Endothelial cell of umbilical vein (primary cell): ENCODE measurements around the gene FRZB. TPM values are rescaled to one million over a fixed set of nuclear protein-coding genes. Genes with fewer than 3 reads are reported as not detected.
A peak's percentile ranks its signal among the peaks of the same experiment; 100 is the strongest.

Source experiments
- BruUV-seq: library from RNA; stranded (reverse); fragments of 400-500 nt; replicated peaks from 2 replicates; lab custom pipeline; 2021; lab: Mats Ljungman, UMichigan
- CTCF ChIA-PET: fragments of 300-600, 350-600 bp; sonication (Branson Sonifier 250); formaldehyde crosslinking; loops from one replicate; lab custom pipeline; 2021; ENCODE audit warnings: antibody characterized with exemption, inconsistent platforms; lab: Charles Lee
- POLR2A ChIA-PET: fragments of 300-600, 350-600 bp; sonication (Branson Sonifier 250); formaldehyde crosslinking; loops from one replicate; lab custom pipeline; 2021; ENCODE audit warnings: antibody characterized with exemption, inconsistent platforms; lab: Charles Lee
- DNase-seq: peaks from one replicate; pipeline ENCODE4 v3.0.0-alpha.2; 2011; ENCODE audit warnings: low read depth, low spot score
- FAIRE-seq: peaks from 2 replicates; lab custom pipeline; 2011; peaks lifted over from hg19 to GRCh38; lab: Jason Lieb, UNC
- H2AFZ ChIP-seq: 2 replicates; pipeline ENCODE4 v1.6.0; 2012; ENCODE audit warnings: low read depth, low read length, control low read depth, inconsistent platforms
- H3K27ac ChIP-seq: 2 replicates; pipeline ENCODE4 v1.5.1; 2011; ENCODE audit warnings: low read depth, mild to moderate bottlenecking, control low read depth, low read length, moderate library complexity; ENCODE audit not compliant: insufficient read depth
- H3K27me3 ChIP-seq, 2 experiments: 2 replicates each; pipeline versions ENCODE4 v1.6.0 to v1.6.1; 2011; ENCODE audit warnings: low read length in 2 of 2, mixed read lengths in 1 of 2; ENCODE audit not compliant: control insufficient read depth in 2 of 2, insufficient read depth in 2 of 2
- H3K36me3 ChIP-seq, 2 experiments: 2 replicates in 1 of 2; 3 replicates in 1 of 2; pipeline ENCODE4 v1.5.1; 2011; ENCODE audit warnings: low read length in 2 of 2, mild to moderate bottlenecking in 1 of 2, moderate library complexity in 1 of 2; ENCODE audit not compliant: control insufficient read depth in 2 of 2, insufficient read depth in 2 of 2; ENCODE audit errors: extremely low read depth in 1 of 2
- H3K4me1 ChIP-seq: 3 replicates; pipeline ENCODE4 v1.5.1; 2011; ENCODE audit warnings: mild to moderate bottlenecking, low read length; ENCODE audit not compliant: control insufficient read depth, insufficient read depth; ENCODE audit errors: extremely low read depth
- H3K4me2 ChIP-seq: 2 replicates; pipeline ENCODE4 v1.6.1; 2011; ENCODE audit warnings: low read length, control low read depth, mixed read lengths; ENCODE audit not compliant: insufficient read depth
- H3K4me3 ChIP-seq, 3 experiments: fragments of 200-600 bp in 1 of 3; sonication (generic), shearing (Covaris generic) in 1 of 3; replicated peaks in 1 of 3; 2 replicates each; pipeline ENCODE4 v1.5.1; 2011 to 2016; ENCODE audit warnings: control low read depth in 3 of 3, low read length in 3 of 3, mild to moderate bottlenecking in 2 of 3, inconsistent platforms in 1 of 3, low read depth in 1 of 3, moderate library complexity in 1 of 3; ENCODE audit not compliant: insufficient read depth in 1 of 3
- H3K79me2 ChIP-seq: 2 replicates; pipeline ENCODE4 v1.6.0; 2012; ENCODE audit warnings: low read length, inconsistent platforms; ENCODE audit not compliant: control insufficient read depth, insufficient read depth
- H3K9ac ChIP-seq: replicated peaks from 2 replicates; pipeline ENCODE3; 2011; ENCODE audit warnings: low read length, control low read depth; ENCODE audit not compliant: insufficient read depth; ENCODE audit errors: extremely low read depth
- H3K9me1 ChIP-seq: replicated peaks from 3 replicates; pipeline ENCODE4 v1.6.0; 2011; ENCODE audit warnings: mild to moderate bottlenecking, low read length; ENCODE audit not compliant: control insufficient read depth, insufficient read depth; ENCODE audit errors: extremely low read depth
- H3K9me3 ChIP-seq: replicated peaks from 2 replicates; pipeline ENCODE4 v1.5.1; 2012; ENCODE audit warnings: low read length, inconsistent platforms; ENCODE audit not compliant: control insufficient read depth, insufficient read depth
- H4K20me1 ChIP-seq: replicated peaks from 2 replicates; pipeline ENCODE3; 2011; ENCODE audit warnings: mild to moderate bottlenecking, low read length; ENCODE audit not compliant: control insufficient read depth, insufficient read depth; ENCODE audit errors: extremely low read depth
- CTCF ChIP-seq, 2 donors: IDR thresholded peaks; 1 replicate in 1 of 2; 2 replicates in 1 of 2; pipeline ENCODE4 v1.5.1; 2011; ENCODE audit warnings: low read length in 2 of 2, mild to moderate bottlenecking in 2 of 2, moderate library complexity in 2 of 2, control low read depth in 1 of 2, inconsistent platforms in 1 of 2, low read depth in 1 of 2; ENCODE audit not compliant: insufficient read depth in 1 of 2; ENCODE audit errors: extremely low read depth in 1 of 2
- EZH2 ChIP-seq: IDR thresholded peaks from 2 replicates; pipeline ENCODE4 v1.6.1; 2012; ENCODE audit warnings: borderline replicate concordance, low read depth, mild to moderate bottlenecking, moderate library complexity, low read length, inconsistent platforms; ENCODE audit not compliant: severe bottlenecking
- FOS ChIP-seq: IDR thresholded peaks from 2 replicates; pipeline ENCODE4 v1.6.1; 2011; ENCODE audit warnings: mild to moderate bottlenecking, low read length, moderate library complexity, borderline replicate concordance; ENCODE audit not compliant: insufficient read depth
- GATA2 ChIP-seq: IDR thresholded peaks from 2 replicates; pipeline ENCODE4 v1.7.0; 2011; ENCODE audit warnings: low read depth, mild to moderate bottlenecking, moderate library complexity, mixed read lengths, low read length; ENCODE audit not compliant: insufficient read length, insufficient read depth
- JUN ChIP-seq: IDR thresholded peaks from 2 replicates; pipeline ENCODE4 v1.6.1; 2011; ENCODE audit warnings: borderline replicate concordance, low read depth; ENCODE audit not compliant: insufficient read length, insufficient read depth
- MAX ChIP-seq: IDR thresholded peaks from 2 replicates; pipeline ENCODE4 v1.6.1; 2011; ENCODE audit not compliant: insufficient read depth, insufficient read length
- MYC ChIP-seq: IDR thresholded peaks from one replicate; pipeline ENCODE4 v1.6.1; 2011; ENCODE audit warnings: mild to moderate bottlenecking, low read depth, low read length
- POLR2A ChIP-seq: IDR thresholded peaks from 2 replicates; pipeline ENCODE4 v1.6.1; 2012; ENCODE audit warnings: low read depth, mild to moderate bottlenecking, control low read depth, low read length
- POLR2AphosphoS5 ChIP-seq: IDR thresholded peaks from 2 replicates; pipeline ENCODE4 v1.6.1; 2012; ENCODE audit warnings: low read depth, mild to moderate bottlenecking, control low read depth, low read length, moderate library complexity; ENCODE audit not compliant: insufficient read depth
- dilution Hi-C: fragments of 300-500 bp; cut with MboI; formaldehyde crosslinking; loops from one replicate; pipeline ENCODE4 v1.15.0; 2019; ENCODE audit warnings: low sequenced_read_pairs; ENCODE audit not compliant: extremely low pct_ligation_motif_present
- intact Hi-C: fragments of 100-400 bp; cut with micrococcal nuclease; formaldehyde crosslinking; loops from one replicate; pipeline ENCODE4 v1.10.0; 2022
- polyA plus RNA-seq, 4 experiments: library from polyadenylated mRNA; depleted of rRNA in 3 of 4; stranded (reverse) in 3 of 4; unstranded in 1 of 4; fragments of >200 nt; gene quantifications; 2 replicates each; pipeline versions ENCODE4 v1.2.1 to v1.2.3, GENCODE V29; 2011 to 2012; ENCODE audit warnings: missing spikeins in 1 of 4
- total RNA-seq: library from RNA; stranded (reverse); gene quantifications from 2 replicates; pipeline ENCODE4 v1.2.3, GENCODE V29; 2021

The FRZB gene
- total and polyA plus RNA-seq, 2 donors (not counting 3 experiments of a cell fraction or from before 2014, with no cell fraction given), result 0.04 TPM; not detected in 1

- H3K27ac ChIP-seq, result no peak overlapping the region
- ChIA-PET POLR2A (no interaction called here), CTCF (interaction anchor here (1.0 to 4.5 kb wide), 8 partner anchors 11 to 196 kb away, joined by 3 to 49 read pairs (median 7); partner anchors contain the start of gene FRZB)
- no peak overlapping the region for H3K4me2 ChIP-seq
- no peaks in the 10 kb centered on the region for H3K27me3 ChIP-seq
- H3K79me2 ChIP-seq, result no peaks in the 10 kb centered on the region
- no peak overlapping the region for H2AFZ ChIP-seq
- no peak overlapping the region for H3K9ac ChIP-seq
- BruUV-seq, result no TSS peak
- intact Hi-C loops, result loop anchor here (1.0 kb wide), 1 partner anchor 196 kb away; no protein-coding TSS in a partner anchor
- peaks cover 0 to 2% of the 10 kb centered on the region in 2 experiments for H3K36me3 ChIP-seq
- FAIRE-seq (peak; percentile 43), DNase-seq (peak; percentile 65)
- TF ChIP-seq GATA2, result no peak
- no peak for TF ChIP-seq MYC
- peak; percentile 24 to 38 for TF ChIP-seq CTCF (IDR thresholded peaks at IDR 0.05; ENCODE audit: extremely low read depth in 1 of 2, insufficient read depth in 1 of 2, low read depth in 1 of 2, low read length in 2 of 2)
- no peak for TF ChIP-seq POLR2A
- peaks cover 2% of the 10 kb centered on the region for H3K4me1 ChIP-seq
- H3K9me1 ChIP-seq, result no peaks in the 10 kb centered on the region
- dilution Hi-C loops, result no loop called here
- no peaks in the 10 kb centered on the region for H4K20me1 ChIP-seq
- no peak overlapping the region for H3K4me3 ChIP-seq
- no peaks in the 10 kb centered on the region for H3K9me3 ChIP-seq
Observed at GRCh38 chr2:182784777-182785176, 81.7 kb downstream of the FRZB start.

- no peak overlapping the region for H3K4me2 ChIP-seq
- POLR2A ChIA-PET, result no interaction called here
- dilution Hi-C loops (no loop called here), intact Hi-C loops (loop anchor here (1.0 kb wide), 1 partner anchor 196 kb away; no protein-coding TSS in a partner anchor)
- CTCF ChIA-PET, result interaction anchor here (1.0 to 4.5 kb wide), 6 partner anchors 12 to 197 kb away, joined by 3 to 49 read pairs (median 10); no protein-coding TSS in a partner anchor
- H3K4me3 ChIP-seq, result no peak overlapping the region
- no peaks in the 10 kb centered on the region for H3K9me1 ChIP-seq
- no peaks in the 10 kb centered on the region for H3K79me2 ChIP-seq
- DNase-seq, result no peak
- FAIRE-seq, result no peak
- no peak overlapping the region for H3K9ac ChIP-seq
- H4K20me1 ChIP-seq, result no peaks in the 10 kb centered on the region
- TF ChIP-seq JUN (no peak), CTCF (IDR thresholded peaks at IDR 0.05; ENCODE audit: extremely low read depth in 1 of 2, insufficient read depth in 1 of 2, low read depth in 1 of 2, low read length in 2 of 2) (no peak), GATA2 (no peak), POLR2A (no peak), MAX (no peak), EZH2 (no peak), POLR2AphosphoS5 (no peak), FOS (no peak), MYC (no peak)
- no peaks in the 10 kb centered on the region for H3K9me3 ChIP-seq
- BruUV-seq, result no TSS peak
- peaks cover 2% of the 10 kb centered on the region for H3K4me1 ChIP-seq
- no peak overlapping the region for H2AFZ ChIP-seq
- H3K27ac ChIP-seq, result no peak overlapping the region
- no peaks in the 10 kb centered on the region for H3K27me3 ChIP-seq
- peaks cover 0 to 2% of the 10 kb centered on the region in 2 experiments for H3K36me3 ChIP-seq
Observed at GRCh38 chr2:182784058-182784706, 82.3 kb downstream of the FRZB start.
